ENCODE data around the gene LRRK1.
"Not testable (repeated sequence)": the region's sequence is repeated elsewhere in the genome, so short reads cannot be mapped to it uniquely, and the experiment has no call there.

LRRK1 gene

DNA sequence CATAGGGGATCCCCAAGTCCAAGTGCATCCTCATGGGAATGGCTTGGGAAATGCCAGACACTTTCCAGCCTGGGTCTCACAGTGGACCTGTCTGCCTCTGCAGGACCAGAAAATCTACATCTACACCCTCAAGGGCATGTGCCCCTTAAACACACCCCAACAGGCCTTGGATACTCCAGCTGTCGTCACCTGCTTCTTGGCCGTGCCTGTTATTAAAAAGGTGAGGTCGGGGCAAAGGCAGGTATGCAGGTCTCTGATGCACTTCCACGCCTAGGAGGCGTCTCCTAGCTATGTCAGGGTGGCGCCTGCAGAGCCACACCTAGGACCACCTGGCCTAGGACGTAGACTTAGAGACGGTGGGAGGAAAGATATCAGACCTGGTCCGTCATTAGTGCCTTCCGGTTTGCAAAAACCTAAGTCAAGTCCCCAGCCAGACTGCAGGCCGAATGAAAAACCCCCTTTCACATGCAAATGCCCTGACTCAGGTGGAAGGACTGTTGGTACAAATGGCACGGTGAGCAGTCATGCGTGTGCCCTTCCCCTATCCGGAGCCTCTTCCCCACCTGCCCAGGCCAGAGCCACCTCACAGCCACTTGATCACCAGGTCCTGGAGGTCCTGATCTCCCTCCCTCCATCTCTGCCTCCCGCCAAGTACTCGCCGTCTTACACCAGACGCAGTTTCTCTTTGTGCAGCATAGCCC, 143.5 kb downstream of the LRRK1 start:
- no peak for DNase-seq

DNA sequence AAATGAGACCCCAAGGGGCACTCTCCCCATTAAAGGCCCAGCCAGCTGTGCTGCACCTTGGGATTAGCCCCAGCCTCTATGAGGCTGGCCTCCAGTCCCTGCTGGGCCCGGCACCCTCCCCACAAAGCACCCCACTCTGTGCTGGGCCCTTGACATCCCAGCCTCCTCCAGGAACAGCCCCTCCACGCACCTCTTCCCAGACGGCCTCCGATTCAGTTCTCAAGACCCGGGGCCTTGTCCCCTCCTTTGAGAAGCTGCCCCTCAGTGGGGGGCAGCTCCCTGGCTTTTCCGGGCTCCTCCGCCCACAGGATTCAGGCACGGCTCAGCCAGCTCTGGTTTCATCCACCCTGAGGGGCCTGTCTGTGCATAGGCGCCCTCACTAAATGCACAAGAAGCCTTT, 144.1 kb downstream of the LRRK1 start:
- no peak for DNase-seq

DNA sequence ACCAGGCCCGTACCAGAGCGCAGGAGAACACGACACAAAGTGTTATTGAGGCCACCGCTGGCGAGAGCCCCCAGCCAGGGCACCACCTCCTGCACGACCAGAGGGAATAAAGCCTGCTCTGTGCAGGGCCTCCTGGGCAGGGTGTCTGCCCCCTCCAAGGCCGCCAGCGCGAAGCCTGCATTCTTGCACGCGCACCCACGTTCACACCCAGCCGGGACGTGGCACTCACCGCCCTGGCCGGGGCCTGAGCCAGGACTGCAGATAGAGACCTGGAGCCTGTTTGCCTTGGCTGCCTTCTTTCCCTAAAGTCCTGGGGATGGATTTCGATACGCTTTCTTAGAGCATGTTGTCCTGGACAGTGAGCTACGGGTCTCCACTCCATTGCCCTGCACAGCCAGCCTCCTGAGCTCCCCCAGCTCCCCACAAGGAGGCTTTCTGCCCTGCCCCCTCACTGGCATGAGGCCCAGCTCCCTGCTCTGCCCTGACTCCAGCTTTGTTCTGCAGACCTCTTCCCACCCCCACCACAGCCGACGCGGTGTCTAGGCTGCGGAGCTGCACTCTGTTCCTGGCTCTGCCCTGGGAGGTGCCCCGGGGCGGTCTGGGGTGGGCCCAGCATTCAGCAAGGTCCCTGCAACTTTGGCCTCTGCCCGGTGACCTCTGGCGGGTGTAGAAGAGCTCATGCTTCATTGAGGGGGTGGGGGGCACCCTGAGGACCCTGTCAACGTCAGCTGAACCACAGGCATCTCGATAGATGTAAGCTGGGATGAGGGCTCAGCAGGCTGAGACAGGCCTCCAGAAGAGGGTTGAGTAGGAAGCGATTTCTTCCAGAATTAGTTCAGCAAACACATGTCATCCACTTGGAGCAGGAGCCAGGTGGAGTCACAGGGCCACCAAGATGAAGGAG, 145.0 kb downstream of the LRRK1 start:
- DNase-seq, result no peak

DNA sequence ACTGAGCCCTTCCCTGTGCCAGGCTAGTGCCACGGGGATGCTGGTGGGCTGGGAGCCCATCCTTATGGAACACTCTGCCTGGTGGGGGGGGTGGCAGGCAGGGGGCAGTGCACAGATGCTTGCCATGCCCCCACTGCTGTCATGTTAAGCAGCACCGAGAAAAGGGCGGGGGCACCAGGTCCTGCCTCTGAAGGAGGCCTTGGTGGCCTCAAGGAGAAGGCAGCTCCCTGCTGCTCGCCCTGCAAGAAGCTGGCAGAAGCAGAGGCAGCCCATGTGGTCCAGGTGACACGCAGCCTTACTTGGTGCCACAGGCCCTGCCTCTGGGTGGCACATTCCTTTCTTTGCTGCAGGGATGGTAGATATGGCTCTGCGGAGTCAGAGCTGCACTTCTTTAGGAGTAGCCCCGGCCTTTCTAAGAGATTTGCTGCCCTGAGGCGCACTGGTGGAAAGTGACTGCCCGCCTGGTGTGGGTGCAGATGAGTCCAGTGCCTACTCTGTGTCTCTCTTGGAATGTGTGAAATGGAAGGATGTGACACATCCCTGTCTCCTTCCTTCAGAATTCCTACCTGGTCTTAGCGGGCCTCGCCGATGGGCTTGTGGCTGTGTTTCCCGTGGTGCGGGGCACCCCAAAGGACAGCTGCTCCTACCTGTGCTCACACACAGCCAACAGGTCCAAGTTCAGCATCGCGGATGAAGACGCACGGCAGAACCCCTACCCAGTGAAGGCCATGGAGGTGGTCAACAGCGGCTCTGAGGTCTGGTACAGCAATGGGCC, 145.8 kb downstream of the LRRK1 start:
- DNase-seq, result no peak

DNA sequence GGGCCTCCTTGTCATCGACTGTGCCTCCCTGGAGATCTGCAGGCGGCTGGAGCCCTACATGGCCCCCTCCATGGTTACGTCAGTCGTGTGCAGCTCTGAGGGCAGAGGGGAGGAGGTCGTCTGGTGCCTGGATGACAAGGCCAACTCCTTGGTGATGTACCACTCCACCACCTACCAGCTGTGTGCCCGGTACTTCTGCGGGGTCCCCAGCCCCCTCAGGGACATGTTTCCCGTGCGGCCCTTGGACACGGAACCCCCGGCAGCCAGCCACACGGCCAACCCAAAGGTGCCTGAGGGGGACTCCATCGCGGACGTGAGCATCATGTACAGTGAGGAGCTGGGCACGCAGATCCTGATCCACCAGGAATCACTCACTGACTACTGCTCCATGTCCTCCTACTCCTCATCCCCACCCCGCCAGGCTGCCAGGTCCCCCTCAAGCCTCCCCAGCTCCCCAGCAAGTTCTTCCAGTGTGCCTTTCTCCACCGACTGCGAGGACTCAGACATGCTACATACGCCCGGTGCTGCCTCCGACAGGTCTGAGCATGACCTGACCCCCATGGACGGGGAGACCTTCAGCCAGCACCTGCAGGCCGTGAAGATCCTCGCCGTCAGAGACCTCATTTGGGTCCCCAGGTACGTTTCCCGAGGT, 146.5 kb downstream of the LRRK1 start:
- no peak for DNase-seq

DNA sequence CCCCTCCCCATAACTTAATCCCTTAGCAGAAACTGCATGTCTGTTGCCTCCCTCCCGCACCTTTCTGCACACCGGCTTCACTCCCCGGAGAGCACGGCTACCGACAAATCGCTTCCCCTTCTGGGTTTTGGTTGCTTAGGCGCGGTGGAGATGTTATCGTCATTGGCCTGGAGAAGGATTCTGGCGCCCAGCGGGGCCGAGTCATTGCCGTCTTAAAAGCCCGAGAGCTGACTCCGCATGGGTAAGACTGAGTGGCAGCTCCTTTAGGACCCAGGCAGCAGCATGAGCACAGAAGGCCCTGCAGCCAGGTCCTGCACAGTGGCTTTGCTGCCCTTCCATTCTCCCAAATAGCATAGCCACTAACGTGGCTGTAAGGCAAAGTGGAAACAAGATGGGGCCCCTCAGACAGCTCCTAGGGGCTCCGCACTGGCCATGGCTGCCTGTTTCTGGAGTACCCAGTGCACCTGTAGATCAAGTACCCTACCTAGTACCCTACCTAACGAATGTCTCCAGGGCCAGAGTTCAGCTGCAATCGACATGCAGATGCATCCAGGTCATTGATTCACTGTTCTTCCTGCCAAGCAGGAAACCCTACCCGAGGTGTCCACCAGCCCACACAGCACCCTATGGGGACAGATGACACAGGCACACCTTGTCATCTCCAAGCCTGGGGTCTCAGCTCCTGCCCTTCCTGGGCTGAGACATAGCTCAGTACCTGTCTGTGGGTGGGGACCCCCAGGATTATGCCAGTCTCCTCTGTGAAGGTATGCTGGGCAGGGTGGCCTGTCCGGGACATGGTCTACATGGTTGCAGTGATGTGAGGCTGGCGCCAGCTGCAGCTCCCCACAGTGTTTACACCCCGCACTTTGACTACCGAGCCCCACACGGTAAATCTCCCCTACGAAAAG, 147.6 kb downstream of the LRRK1 start:
- DNase-seq, result no peak

DNA sequence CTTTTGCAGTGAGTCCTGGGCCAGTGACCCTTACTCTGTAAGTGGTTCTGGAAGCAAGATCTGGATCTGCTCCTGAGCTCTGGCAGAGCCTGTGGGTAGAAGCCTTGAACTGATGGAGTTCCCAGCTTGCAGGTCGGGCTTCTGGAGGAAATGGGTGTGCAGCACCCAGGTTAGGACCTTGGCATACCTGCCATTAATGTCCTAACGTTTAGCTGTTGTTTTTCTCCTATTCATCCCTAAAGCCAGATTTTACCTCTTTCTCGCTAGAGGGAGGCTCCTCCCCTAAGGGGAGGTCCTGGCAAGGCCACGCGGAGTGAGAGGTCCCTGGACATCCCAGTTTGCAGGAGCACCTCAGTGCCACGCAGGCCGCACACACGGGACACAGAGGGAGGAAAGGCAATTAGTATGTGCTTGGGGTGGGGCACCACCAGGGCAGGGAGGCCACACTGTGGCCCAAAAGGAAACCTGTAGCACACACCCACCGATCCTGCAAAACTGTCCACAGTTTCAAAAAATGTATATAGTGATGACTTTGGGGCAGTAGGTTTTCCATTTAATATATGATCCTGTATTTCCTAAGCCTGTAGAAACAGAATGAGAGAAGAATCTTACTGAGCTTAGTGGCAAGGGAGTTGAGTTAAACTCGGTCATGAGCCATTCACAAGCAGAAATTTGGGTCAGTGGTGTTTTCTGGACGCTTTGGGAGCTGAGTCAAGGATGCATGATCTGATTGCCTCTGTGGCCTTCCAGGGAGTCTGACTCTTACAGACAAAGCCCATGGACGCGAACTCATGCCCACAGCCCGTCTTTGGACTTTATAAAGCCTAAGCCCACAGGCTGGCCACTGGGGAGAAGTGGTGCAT, 148.7 kb downstream of the LRRK1 start:
- DNase-seq, result peak; percentile 7

DNA sequence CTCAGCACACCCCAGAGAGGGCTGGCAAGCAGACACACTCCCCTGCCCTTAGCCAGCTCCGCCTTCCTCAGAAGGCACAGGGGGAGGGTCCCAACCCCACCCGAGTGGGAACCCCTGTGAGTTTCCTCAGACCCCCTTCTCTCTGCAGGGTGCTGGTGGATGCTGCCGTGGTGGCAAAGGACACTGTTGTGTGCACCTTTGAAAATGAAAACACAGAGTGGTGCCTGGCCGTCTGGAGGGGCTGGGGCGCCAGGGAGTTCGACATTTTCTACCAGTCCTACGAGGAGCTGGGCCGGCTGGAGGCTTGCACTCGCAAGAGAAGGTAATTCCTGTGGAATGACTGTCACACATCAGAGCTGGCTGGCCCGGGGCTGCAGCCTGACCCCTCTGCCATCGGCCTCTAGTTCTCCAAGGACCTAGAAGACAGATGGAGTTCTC, 149.4 kb downstream of the LRRK1 start:
- DNase-seq, result no peak

DNA sequence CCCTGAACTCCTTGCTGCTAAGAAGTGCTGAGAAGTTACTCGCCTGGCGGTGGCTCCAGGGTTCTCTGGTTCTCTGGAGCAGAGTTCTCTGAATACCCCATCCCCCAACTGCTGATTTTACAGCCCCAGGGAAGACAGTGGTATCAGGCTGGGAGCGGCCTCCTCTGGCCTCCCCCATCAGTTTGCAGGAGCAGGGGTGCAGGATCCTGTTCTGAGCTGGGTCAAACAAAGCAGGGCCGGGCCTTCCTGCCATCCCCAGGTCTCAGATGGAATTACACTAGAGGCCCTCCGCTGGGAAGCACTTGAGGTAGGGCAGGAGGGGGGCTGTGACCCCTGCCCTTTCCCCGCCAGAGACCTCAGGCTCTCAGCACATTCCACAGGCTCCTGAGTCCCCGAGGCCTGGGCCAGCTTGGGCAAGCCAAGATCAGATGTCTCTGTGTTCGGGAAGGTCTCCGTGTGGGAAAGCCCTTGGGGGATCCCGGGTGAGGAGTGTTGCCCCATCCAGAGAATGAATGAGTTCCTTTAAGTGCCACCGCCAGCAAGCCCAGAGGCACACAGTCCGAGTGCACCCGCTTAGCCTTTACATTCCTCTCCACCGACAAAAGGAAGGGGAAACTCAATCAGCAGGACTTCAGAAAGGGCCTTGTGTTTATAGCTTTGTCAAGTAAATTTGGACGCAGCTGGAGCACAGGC, 149.9 kb downstream of the LRRK1 start:
- DNase-seq, result no peak

DNA sequence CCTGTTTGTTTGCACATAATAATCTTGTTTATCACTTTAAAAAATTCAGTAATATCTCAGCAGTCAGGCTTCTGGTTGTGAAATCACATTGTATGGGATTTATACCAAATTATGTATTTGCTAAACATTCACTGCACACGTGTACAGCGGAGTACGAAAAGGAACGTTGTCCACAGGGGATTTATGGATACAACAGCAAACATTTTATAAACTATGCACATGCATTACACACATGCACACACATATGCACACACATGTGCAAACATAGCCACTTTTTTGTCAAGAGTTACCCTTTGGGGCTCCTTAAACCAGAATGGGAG, 150.5 kb downstream of the LRRK1 start:
- DNase-seq, result no peak

DNA sequence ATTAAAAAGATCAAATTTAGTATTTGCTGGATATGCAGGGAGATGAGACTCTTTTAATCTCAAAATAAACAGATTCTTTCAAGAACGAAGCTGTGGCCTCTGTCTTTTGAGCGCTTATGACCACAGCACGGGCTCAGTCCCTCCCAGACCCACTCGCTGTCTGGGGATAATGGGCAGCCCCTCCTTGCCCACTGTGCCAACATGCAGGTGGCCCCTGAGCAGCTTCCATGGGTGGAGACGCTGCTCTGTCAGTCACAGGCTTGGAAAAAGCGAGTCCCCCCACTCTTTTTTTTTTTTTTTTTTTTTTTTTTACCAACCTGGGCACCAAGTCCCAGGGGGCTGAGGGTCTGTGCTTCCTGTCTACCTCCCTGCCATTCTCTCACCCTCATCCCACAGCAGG, 150.9 kb downstream of the LRRK1 start:
- DNase-seq, result no peak

DNA sequence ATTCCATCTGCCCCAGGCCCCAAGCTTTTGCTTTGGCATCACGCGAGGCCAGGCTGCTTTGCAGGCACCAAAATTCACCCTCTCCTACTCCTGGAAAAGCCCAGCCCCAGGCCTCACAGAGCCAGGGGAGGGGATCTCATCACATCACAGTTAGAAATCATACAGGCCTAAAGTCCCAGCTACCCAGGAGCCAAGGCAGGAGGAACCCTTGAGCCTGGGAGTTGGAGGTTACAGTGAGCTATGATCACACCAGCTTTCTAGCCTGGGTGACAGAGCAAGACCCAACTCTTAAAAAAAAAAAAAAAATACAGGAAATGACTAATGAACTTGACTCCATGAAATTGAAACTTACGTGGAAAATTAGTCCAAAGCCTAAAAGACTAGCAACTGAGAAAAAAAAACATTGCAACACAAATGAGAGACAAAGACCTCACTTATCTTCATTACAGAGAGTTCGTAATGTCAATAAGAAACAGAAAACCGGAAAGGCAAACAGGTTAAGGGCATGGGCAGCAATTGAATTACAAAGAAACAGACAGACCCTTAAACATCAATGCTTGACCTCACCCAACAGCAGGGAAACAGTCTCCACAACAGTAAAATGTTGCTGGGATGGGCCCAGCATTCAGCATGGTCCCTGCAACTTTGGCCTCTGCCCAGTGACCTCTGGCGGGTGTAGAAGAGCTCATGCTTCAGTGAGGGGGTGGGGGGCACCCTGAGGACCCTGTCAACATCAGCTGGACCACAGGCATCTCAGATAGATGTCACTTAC, 151.5 kb downstream of the LRRK1 start:
- DNase-seq, result no peak

DNA sequence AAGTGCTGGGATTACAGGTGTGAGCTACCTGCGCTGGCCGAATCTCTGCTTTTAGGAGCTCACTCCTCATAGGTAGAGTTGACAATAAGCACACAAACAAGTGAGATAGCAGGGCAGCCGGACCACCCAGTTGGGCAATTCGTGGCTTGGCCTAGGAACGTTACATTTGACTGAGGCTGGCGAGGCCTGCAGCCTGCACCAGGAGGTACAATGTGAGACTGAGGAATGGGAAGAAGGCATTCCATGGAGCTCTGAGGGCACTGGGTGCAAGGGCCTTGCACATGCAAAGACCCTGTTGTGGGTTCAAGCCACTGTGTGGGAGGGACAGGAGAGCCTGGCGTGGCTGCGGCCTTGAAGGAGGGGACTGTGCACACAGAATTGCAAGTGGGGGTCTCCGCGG, 152.5 kb downstream of the LRRK1 start:
- no peak for DNase-seq

DNA sequence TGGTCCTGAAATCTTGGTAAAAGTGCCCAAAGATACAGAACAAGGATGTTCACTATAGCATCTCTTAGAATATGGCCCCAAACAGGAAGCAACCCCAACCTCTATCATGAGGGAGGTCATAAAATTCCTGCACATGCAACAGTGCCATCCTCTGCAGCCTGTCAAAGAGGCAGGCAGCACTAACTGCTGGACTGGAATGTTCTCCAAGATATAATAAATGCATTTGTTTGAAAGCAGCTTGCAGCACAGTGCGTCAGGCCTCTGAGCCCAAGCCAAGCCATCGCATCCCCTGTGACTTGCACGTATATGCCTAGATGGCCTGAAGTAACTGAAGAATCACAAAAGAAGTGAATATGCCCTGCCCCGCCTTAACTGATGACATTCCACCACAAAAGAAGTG, 153.1 kb downstream of the LRRK1 start:
- not testable (repeated sequence) for DNase-seq

DNA sequence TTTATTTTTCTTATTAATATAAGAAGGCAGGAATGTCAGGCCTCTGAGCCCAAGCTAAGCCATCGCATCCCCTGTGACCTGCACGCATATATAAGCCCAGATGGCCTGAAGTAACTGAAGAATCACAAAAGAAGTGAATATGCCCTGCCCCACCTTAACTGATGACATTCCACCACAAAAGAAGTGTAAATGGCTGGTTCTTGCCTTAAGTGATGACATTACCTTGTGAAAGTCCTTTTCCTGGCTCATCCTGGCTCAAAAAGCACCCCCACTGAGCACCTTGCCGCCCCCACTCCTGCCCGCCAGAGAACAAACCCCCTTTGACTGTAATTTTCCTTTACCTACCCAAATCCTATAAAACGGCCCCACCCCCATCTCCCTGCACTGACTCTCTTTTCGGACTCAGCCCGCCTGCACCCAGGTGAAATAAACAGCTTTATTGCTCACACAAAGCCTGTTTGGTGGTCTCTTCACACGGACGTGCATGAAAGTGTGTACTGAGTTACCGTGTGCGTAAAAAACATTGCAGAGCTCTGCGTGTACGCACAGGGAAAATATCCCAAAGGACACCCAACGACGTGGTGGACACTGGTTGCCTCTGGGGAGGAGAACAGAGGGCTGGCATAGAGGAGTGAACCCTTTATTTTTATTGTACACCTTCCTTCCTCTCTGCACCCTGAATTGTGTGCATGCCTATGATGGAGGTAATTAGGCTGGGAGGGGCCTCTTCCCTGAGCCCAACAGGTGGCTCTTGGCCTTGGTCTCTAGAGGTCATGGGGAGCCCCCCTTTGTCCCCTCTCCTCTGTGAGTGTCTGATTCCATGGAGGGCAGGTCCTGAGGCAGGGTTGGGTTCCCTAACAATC, 158.9 kb downstream of the LRRK1 start:
- not testable (repeated sequence) for DNase-seq

DNA sequence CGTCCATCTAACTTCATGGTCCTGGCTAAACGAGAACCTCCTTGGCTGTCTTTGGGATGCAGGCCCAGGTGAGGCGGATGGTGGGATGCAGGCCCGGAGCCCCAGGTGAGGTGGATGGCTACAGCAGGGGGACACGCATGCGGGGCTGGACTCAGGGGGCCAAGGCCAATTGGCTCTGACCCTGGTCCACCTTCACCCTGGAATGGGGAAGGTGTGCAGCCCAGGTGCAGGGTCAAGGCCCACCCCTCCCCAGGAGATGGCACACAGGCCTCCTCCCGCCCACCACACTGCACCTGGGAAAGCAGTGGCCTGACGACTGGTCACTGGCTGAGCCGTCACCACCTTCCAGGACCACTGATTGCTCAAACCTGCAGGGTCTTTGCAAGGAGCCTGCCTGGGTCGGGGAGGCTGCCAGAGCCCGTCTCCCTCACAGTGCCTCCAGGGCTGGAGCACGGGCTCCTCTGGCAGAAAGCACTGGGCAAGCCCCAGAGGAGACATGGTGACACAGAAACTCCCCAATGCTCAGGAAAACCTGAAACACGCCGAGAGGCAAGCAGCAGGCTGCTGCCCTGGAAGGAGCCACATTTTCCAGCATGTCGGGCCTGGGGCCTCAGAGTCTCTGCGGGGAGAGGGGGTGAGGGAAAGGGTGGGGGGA, 159.6 kb downstream of the LRRK1 start:
- DNase-seq, result no peak

DNA sequence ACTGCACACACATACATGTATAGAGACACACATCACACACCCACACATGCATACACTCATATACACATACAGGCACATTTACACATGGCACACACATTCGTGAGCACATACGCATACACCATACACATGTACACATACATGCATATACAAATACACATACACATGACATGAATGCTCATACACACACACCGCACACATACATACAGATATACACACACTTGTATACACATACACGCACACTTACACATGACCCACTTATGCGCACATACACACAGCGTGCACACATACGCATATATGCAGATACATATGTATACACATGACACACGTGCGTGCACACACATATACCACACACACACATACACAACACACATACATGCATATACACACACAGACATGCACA, 162.7 kb downstream of the LRRK1 start:
- no peak for DNase-seq

All from activated naive CD4-positive, alpha-beta T cell treated with anti-CD3 and anti-CD28 coated beads, Interleukin-2, amount 50 U/mL, for 16 hours (primary cell).